ENCODE data around the gene ATP6V0D1.
A peak's percentile ranks its signal among the peaks of the same experiment; 100 is the strongest.

GRCh38 chr16:67441907-67442306, 39.0 kb downstream of the ATP6V0D1 start:
- TF ChIP-seq CTCF (conservative IDR thresholded peaks at IDR 0.05) = no peak
- peak; percentile 42; the same call in 1 of the 2 replicates for TF ChIP-seq ZFX (IDR thresholded peaks at IDR 0.05)
